Posterior cingulate gyrus (tissue), 11 donors: Measurements from ENCODE around the gene KAT2B.

Experiments
- DNase-seq, 10 donors: peaks; one replicate each; pipeline versions ENCODE4 v3.0.0 to v3.0.0-alpha.2; 2020 to 2021; ENCODE audit warnings: mixed read lengths in 3 of 10
- intact Hi-C: fragments of 100-400 bp; cut with DNase I; formaldehyde crosslinking; loops from one replicate; pipeline ENCODE4 v1.15.1; 2023

Gene KAT2B

DNA sequence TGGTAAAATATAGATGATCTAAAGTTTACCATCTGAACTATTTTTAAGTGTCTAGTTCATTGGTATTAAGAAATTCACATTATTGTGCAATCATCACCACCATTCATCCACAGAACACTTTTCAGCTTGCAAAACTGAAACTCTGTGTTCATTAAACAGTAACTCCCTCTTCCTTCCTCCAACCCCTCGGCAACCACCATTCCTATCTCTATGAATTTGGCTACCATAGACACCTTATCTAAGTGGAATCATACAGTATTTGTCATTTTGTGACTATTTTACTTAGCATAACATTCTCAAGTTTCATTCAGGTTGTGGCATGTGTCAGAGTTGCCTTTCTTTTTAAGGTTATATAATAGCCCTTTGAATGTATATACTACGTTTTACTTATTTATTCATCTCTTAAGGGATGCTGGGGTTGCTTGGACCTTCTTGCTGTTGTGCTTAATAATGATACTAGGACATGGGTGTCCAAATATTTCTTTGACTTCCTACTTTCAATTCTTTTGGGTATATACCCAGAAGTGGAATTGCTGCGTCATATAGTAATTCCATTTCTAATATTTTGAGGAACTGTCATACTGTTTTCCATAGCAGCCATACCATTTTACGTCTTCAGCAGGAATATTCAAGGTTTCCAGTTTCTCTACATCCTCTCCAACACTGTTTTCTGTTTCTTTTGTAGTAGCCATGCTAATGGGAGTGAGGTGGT lies 20.9 kb downstream of the KAT2B start:
- intact Hi-C loops = no loop called here
- no peak for DNase-seq

GRCh38 chr3:20062996-20063395 lies 22.8 kb downstream of the KAT2B start:
- intact Hi-C loops = no loop called here
- DNase-seq = no peak

DNA sequence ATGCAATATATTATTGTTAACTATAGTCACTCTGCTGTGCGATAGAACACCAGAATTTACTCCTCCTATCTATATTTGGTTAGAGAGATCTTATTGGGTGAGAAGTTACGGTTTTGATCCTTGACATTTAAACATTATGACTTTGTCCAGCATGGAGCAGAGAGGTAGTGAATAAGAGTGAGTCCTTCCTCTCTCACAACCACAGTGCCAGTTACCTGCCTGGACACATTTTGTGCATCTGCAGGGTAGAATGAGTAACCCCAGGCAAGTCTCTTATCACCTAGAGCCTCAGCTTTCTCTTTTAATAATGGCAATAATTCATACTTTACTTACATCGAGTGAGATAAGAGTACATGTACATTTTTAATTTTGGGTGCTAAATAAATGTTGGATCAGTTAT lies 24.1 kb downstream of the KAT2B start:
- DNase-seq = no peak
- intact Hi-C loops = no loop called here

- no peak for DNase-seq
- intact Hi-C loops = no loop called here
Measured at GRCh38 chr3:20064796-20065564, 24.7 kb downstream of the KAT2B start.

GRCh38 chr3:20066079-20066478 lies 25.8 kb downstream of the KAT2B start:
- intact Hi-C loops = no loop called here
- DNase-seq = no peak

DNA sequence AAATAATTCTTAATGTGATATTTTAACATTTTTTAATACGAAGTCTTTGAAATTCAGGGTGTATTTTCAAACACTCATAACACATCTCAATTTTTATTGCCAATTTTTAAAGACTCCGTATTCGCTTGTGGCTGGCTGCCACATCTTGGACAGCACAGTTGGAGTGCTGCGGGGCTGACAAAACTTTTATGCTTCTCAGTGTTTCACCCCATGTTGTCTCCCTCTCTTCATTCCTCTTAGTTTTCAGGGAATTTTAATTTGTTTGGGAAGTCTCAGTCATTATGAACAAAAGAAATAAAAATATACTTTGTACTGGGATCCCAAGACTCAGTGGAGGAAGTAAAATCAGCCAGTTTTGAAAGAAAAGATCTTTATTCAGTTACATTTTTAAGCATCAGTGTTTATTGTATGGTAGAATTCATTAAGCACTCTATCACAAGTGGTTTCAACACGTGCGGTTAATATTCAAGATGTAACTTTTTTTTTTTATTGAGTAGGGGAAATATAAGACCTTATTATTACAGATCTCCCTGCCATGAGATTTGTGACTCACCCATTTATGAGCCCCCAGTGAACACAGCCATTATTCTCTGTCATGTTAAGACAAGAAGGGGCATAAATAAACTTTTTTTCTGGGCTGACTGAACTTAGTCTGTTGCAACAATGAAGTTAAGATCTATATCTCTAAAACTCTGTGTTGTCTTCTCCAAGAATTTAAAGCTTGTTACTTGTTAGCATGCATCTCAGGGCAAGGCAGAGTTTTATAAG lies 26.8 kb downstream of the KAT2B start:
- intact Hi-C loops = no loop called here
- no peak for DNase-seq

DNA sequence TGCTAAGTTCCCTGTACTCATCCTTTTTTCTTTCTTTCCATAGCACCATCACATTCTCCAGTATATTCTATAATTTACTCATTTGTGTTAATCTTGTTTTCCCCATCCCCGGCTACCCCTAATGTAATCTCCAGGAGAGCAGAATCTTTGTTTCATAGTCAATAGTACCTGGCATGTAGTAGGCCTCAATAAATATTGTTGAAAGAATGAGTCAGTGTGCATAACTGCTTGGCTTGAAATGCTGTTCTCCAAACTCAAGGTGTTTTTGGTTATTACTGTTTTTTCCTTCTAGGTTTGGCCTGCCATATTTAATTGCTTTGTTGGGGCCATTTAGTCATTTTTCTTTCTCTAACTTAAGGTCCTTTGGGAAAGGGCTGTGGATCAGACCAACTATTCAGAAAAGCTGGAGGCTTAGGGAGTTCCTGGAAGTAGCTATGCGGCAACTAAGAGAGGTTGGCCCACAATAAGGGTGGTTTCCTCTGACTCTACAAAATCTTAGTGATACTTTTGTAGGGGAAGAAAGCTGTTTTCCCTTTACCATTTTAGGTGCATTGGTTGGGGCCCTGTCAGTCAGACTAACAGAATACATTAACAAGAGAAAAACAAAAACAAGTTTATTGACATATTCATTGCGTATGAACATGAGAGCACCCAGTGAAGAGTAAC lies 28.4 kb downstream of the KAT2B start:
- DNase-seq = no peak
- intact Hi-C loops = no loop called here

DNA sequence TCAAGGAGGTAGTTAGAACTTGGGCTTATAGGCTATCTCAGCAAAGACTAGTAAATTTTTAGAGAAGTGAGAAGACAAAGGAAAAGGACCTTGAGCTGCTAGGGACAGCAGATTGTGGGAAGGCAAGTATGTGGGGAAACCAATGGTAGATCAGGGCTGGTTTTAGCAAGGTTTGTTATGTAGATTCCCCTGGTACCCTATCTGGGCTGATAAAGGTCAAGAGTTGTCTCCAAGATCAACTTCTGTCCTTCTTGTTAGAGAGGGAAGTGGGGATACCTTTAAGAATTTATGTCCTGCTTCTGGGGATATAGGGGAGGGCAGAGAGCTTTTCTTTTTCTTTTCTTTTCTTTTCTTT lies 28.9 kb downstream of the KAT2B start:
- intact Hi-C loops = no loop called here
- DNase-seq = no peak

DNA sequence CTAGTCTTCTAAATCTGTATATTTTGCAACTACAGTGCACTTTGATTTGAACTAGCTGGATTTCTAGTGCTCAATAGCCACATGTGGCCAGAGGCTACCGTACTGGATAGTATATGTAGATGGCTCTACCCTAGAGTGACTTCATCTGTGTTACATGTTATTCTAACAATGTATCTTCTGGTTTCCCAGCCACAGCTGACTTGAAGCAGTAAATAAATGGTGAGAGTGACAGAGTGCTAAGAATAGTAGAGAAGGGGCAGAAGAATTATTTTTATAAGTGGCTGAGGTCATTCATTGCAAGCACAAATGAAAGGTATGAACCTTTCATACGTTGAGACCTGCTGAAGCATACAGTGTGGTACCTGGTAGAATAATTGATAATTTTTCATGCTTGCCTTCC lies 30.9 kb downstream of the KAT2B start:
- no peak for DNase-seq
- intact Hi-C loops = no loop called here

- DNase-seq = peak in 5 of 10 donors; percentile 24 to 93 (median 48)
- intact Hi-C loops = no loop called here
Measured at GRCh38 chr3:20072422-20072821, 32.2 kb downstream of the KAT2B start.

DNA sequence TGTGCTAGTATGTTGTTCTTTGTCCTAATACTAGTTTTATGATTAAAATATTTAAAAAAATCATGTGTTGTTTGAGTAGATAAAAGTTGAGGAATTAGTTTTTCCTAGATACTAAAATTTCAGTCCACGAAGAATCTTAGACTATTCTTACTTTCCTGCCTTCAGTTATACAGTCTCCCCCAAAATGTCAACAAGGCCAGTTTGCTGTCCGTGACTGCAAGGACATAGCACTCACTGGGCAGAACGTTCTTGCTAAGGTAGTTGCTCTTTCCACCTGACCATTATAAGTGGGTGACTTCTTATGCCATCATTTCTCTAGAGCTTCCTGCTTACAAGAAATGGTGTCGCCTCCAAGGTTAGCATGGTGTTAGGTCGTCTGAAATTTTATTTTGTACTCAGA lies 32.8 kb downstream of the KAT2B start:
- intact Hi-C loops = no loop called here
- DNase-seq = no peak

DNA sequence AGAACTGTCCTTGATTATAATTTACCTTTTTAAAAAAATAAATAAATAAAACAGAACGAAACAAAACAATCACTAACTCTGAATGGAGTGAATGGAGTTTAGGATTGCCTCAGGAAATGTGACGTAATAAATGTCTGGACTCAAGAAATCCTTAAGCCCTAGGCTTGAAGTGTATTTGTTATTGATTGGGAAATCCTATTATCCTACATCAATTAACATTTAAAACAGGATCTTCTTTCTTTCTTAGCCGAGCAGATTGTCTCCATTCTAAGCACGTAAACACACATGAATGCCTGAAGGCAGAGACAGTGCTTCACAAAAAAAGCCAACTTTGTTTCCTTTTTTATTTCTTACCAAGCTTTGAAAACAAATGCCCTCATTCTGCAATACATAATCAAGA lies 33.4 kb downstream of the KAT2B start:
- no peak for DNase-seq
- intact Hi-C loops = no loop called here

- DNase-seq = no peak
- intact Hi-C loops = no loop called here
Measured at GRCh38 chr3:20074226-20075063, 34.2 kb downstream of the KAT2B start.

- DNase-seq = no peak
- intact Hi-C loops = no loop called here
Measured at GRCh38 chr3:20075197-20075596, 35.0 kb downstream of the KAT2B start.

DNA sequence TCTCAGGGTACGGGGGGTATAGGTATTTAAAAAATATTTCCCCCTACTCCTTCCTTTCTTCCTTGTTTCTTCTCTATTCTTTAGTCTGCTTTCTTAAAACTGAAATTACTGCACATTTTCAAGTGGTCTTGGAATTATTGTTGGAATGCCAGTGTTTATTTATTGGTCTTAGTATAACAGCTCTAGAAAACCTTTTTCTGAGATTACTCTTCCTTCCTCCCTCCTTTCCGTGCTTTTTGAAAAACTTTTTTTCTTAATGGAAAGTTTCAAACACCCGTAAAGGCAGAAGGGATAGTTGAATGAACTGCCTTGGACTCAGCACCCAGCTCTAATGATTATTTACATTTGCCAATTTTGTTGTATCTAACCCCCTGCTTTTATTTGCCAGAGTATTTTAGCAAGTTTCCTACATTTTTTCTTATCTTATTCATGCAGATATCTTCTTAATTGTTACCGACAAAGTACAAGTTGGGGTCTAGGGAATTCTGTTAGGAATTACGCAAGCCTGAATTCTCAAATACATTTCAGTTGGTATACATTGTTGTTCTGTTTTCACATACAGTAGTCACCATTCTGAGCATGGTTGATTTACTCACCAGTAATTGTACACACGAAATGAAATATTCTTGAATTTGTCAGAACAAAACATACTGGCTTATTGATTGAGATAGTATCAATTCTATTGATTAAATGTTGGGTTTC lies 36.2 kb downstream of the KAT2B start:
- intact Hi-C loops = no loop called here
- DNase-seq = no peak

GRCh38 chr3:20077068-20077467 lies 36.8 kb downstream of the KAT2B start:
- intact Hi-C loops = no loop called here
- DNase-seq = no peak

- intact Hi-C loops = no loop called here
- DNase-seq = no peak
Measured at GRCh38 chr3:20078194-20078714, 38.0 kb downstream of the KAT2B start.

GRCh38 chr3:20079621-20080020 lies 39.4 kb downstream of the KAT2B start:
- peak in 1 of 10 donors; percentile 37 for DNase-seq
- intact Hi-C loops = no loop called here

DNA sequence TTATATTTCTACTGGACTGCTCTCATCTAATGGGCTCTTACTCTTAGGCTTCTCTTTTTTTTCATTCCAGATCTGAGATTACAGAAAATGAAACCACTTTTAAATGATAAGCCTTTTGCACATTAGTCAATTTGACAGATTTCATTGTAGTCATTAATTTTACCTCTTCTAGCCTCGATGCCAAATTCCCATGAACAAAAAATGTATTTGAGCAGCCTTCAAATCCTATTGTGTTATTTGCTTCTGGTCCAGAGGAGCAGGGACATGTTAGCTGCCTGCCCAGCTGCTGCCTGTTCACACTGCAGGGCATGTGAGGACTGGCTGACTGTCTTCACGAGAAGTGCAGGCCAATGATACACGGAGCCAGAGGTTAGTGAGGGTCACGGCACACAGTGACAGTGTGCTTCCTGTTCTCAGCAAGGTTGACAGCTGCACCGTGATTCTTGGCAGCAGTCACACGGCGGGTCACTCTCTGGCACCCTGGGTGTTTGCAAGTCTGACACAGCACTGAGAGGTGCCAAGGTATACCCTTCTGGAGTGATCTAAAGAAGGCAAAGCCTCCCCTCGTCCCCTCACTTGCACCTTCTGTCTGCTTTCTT lies 40.8 kb downstream of the KAT2B start:
- intact Hi-C loops = no loop called here
- DNase-seq = peak in 7 of 10 donors; percentile 18 to 88 (median 43)
